OCI-LY7 (cell line): ENCODE measurements around the gene RIMKLB. TPM values are rescaled to one million over a fixed set of nuclear protein-coding genes. Genes with fewer than 3 reads are reported as not detected.

Source experiments
- BruUV-seq: library from RNA; stranded (reverse); fragments of 400-500 nt; replicated peaks from 2 replicates; lab custom pipeline; 2021; lab: Mats Ljungman, UMichigan
- CTCF ChIA-PET: fragments of 300-600 bp; sonication (Branson Sonifier 250); formaldehyde crosslinking; loops from one replicate; lab custom pipeline; 2022; ENCODE audit warnings: antibody characterized with exemption; ENCODE audit not compliant: unreplicated experiment; lab: Charles Lee
- POLR2A ChIA-PET: fragments of 300-600 bp; sonication (Branson Sonifier 250); formaldehyde crosslinking; loops from one replicate; lab custom pipeline; 2022; ENCODE audit warnings: antibody characterized with exemption; lab: Charles Lee
- DNase-seq: peaks from one replicate; pipeline ENCODE4 v3.0.0-alpha.2; 2015; ENCODE audit warnings: low spot score
- H2AFZ ChIP-seq: fragments of 200-600 bp; sonication (generic), shearing (Covaris generic); 2 replicates; pipeline ENCODE4 v1.6.1; 2014; ENCODE audit warnings: mild to moderate bottlenecking, antibody characterized with exemption, low read length, moderate library complexity
- H3K27ac ChIP-seq: fragments of 200-600 bp; sonication (generic); 2 replicates; pipeline ENCODE4 v1.5.1; 2014; ENCODE audit warnings: mixed run types, low read depth, mild to moderate bottlenecking, moderate library complexity, low read length, inconsistent platforms; ENCODE audit not compliant: poor library complexity, severe bottlenecking
- H3K36me3 ChIP-seq: fragments of 200-600 bp; sonication (generic); 2 replicates; pipeline ENCODE4 v1.6.1; 2014; ENCODE audit warnings: mild to moderate bottlenecking, antibody characterized with exemption, low read length, moderate library complexity, mixed read lengths; ENCODE audit not compliant: insufficient read depth
- H3K4me1 ChIP-seq: fragments of 200-600 bp; sonication (generic); 2 replicates; pipeline ENCODE4 v1.5.1; 2014; ENCODE audit warnings: mild to moderate bottlenecking, low read length; ENCODE audit not compliant: insufficient read depth, poor library complexity, severe bottlenecking
- H3K4me2 ChIP-seq: fragments of 200-600 bp; sonication (generic); 2 replicates; pipeline ENCODE4 v1.6.1; 2014; ENCODE audit warnings: mild to moderate bottlenecking, low read length
- H3K4me3 ChIP-seq: fragments of 200-600 bp; sonication (generic); 2 replicates; pipeline ENCODE4 v1.5.1; 2014; ENCODE audit warnings: mild to moderate bottlenecking, low read depth, low read length; ENCODE audit not compliant: poor library complexity, severe bottlenecking
- H3K79me2 ChIP-seq: fragments of 200-600 bp; sonication (generic); 2 replicates; pipeline ENCODE4 v1.6.1; 2016; ENCODE audit warnings: low read depth, mild to moderate bottlenecking, low read length, moderate library complexity, mixed read lengths; ENCODE audit not compliant: insufficient read depth
- H3K9me2 ChIP-seq: fragments of 200-600 bp; sonication (generic); 2 replicates; pipeline ENCODE4 v1.6.1; 2016; ENCODE audit warnings: mild to moderate bottlenecking, low read length, mixed read lengths; ENCODE audit not compliant: insufficient read depth
- H3K9me3 ChIP-seq: fragments of 200-600 bp; sonication (generic); 2 replicates; pipeline ENCODE4 v1.6.1; 2014; ENCODE audit warnings: mild to moderate bottlenecking, mixed run types, low read length, mixed read lengths
- H4K20me1 ChIP-seq: fragments of 200-600 bp; sonication (generic); 2 replicates; pipeline ENCODE4 v1.6.1; 2014; ENCODE audit warnings: mild to moderate bottlenecking, antibody characterized with exemption, low read length, moderate library complexity, mixed read lengths; ENCODE audit not compliant: insufficient read depth
- CTCF ChIP-seq: fragments of 200-600 bp; sonication (generic); conservative IDR thresholded peaks from 2 replicates; pipeline ENCODE4 v1.5.1; 2014; ENCODE audit warnings: mild to moderate bottlenecking, antibody characterized with exemption, low read length, moderate library complexity, mixed read lengths
- EZH2phosphoT487 ChIP-seq: fragments of 200-600 bp; sonication (generic); IDR thresholded peaks from 2 replicates; pipeline ENCODE4 v1.6.1; 2018; ENCODE audit warnings: low read depth, borderline replicate concordance, mild to moderate bottlenecking, mixed run types, antibody characterized with exemption, low read length, moderate library complexity, mixed read lengths
- intact Hi-C: fragments of 100-400 bp; cut with micrococcal nuclease; formaldehyde crosslinking; loops from one replicate; pipeline ENCODE4 v1.10.0; 2022; ENCODE audit not compliant: unreplicated experiment
- total RNA-seq, 2 experiments: library from RNA; depleted of rRNA in 1 of 2; stranded (reverse); fragments of >200 nt in 1 of 2; shearing (Covaris generic) in 1 of 2; gene quantifications; 2 replicates each; pipeline ENCODE4 v1.2.3, GENCODE V29; 2014 to 2022

RIMKLB gene
- total RNA-seq, 2 experiments from 2014 or later = 84.6 to 109 TPM

- Histone ChIP-seq H3K27ac (peak overlapping the region; percentile 37), H3K79me2 (no peaks in the 10 kb centered on the region), H4K20me1 (no peaks in the 10 kb centered on the region), H3K4me3 (peak overlapping the region; percentile 30), H2AFZ (peak overlapping the region; percentile 97), H3K36me3 (no peaks in the 10 kb centered on the region), H3K9me3 (0 out of 2 replicates have a peak, but pooled peaks cover under 1% of the 10 kb centered on the region), H3K4me2 (peak overlapping the region; percentile 58), H3K9me2 (no peaks in the 10 kb centered on the region), H3K4me1 (peaks cover 20% of the 10 kb centered on the region)
- DNase-seq = peak; percentile 38
- POLR2A ChIA-PET = interaction anchor here (0.5 to 1.2 kb wide), 10 partner anchors 9 to 1371 kb away, joined by 3 to 6 read pairs (median 3); partner anchors contain the start of gene A2ML1
- BruUV-seq = no TSS peak
- intact Hi-C loops = no loop called here
- TF ChIP-seq EZH2phosphoT487 (no peak), CTCF (no peak)
- CTCF ChIA-PET = no interaction called here
Observed at GRCh38 chr12:8831116-8831515, 133.3 kb downstream of the RIMKLB start.

GRCh38 chr12:8832500-8832899 is 134.7 kb downstream of the RIMKLB start:
- Histone ChIP-seq H4K20me1 (no peaks in the 10 kb centered on the region), H3K36me3 (no peaks in the 10 kb centered on the region), H3K9me3 (no peaks in the 10 kb centered on the region), H3K4me3 (no peak overlapping the region), H3K4me2 (no peak overlapping the region), H3K9me2 (no peaks in the 10 kb centered on the region), H3K27ac (no peak overlapping the region), H3K79me2 (no peaks in the 10 kb centered on the region), H3K4me1 (peaks cover 20% of the 10 kb centered on the region), H2AFZ (no peak overlapping the region)
- intact Hi-C loops = no loop called here
- TF ChIP-seq CTCF = no peak
- no peak for TF ChIP-seq EZH2phosphoT487
- ChIA-PET POLR2A (interaction anchor here (1.2 kb wide), 1 partner anchor 217 kb away, joined by 3 read pairs; no protein-coding TSS in a partner anchor), CTCF (no interaction called here)
- DNase-seq = no peak
- no TSS peak for BruUV-seq

Other genes starting within 250 kb of the RIMKLB start
- not detected in 2 replicates for gene CLEC6A, start 242.0 kb upstream of the RIMKLB start, total RNA-seq (2014; rRNA removed; shearing (Covaris generic))
- not detected in 2 replicates for gene CLEC6A, start 242.0 kb upstream of the RIMKLB start, total RNA-seq (2022)
- not detected in 2 replicates for gene CLEC4D, start 184.5 kb upstream of the RIMKLB start, total RNA-seq (2014; rRNA removed; shearing (Covaris generic))
- gene CLEC4D, start 184.5 kb upstream of the RIMKLB start, total RNA-seq (2022) = not detected in 2 replicates
- not detected in 2 replicates for gene CLEC4E, start 157.1 kb upstream of the RIMKLB start, total RNA-seq (2014; rRNA removed; shearing (Covaris generic))
- gene CLEC4E, start 157.1 kb upstream of the RIMKLB start, total RNA-seq (2022) = not detected in 2 replicates
- 30.0 and 32.4 TPM in 2 replicates for gene AICDA, start 85.1 kb upstream of the RIMKLB start, total RNA-seq (2014; rRNA removed; shearing (Covaris generic))
- 38.5 and 55.9 TPM in 2 replicates for gene AICDA, start 85.1 kb upstream of the RIMKLB start, total RNA-seq (2022)
- not detected in 2 replicates for gene MFAP5, start 35.2 kb upstream of the RIMKLB start, total RNA-seq (2014; rRNA removed; shearing (Covaris generic))
- gene MFAP5, start 35.2 kb upstream of the RIMKLB start, total RNA-seq (2022) = not detected in 2 replicates
- not detected in 2 replicates for gene A2ML1, start 124.6 kb downstream of the RIMKLB start, total RNA-seq (2014; rRNA removed; shearing (Covaris generic))
- not detected in 2 replicates for gene A2ML1, start 124.6 kb downstream of the RIMKLB start, total RNA-seq (2022)
- 52.2 and 52.4 TPM in 2 replicates for gene PHC1, start 216.5 kb downstream of the RIMKLB start, total RNA-seq (2014; rRNA removed; shearing (Covaris generic))
- 33.6 and 42.2 TPM in 2 replicates for gene PHC1, start 216.5 kb downstream of the RIMKLB start, total RNA-seq (2022)